ENCODE results near the gene GRM3. TPM values are rescaled to one million over a fixed set of nuclear protein-coding genes. Genes with fewer than 3 reads are reported as not detected.

GRM3 gene
- total and polyA plus RNA-seq, 4 donors, result 0.17 TPM; not detected in 3

DNA sequence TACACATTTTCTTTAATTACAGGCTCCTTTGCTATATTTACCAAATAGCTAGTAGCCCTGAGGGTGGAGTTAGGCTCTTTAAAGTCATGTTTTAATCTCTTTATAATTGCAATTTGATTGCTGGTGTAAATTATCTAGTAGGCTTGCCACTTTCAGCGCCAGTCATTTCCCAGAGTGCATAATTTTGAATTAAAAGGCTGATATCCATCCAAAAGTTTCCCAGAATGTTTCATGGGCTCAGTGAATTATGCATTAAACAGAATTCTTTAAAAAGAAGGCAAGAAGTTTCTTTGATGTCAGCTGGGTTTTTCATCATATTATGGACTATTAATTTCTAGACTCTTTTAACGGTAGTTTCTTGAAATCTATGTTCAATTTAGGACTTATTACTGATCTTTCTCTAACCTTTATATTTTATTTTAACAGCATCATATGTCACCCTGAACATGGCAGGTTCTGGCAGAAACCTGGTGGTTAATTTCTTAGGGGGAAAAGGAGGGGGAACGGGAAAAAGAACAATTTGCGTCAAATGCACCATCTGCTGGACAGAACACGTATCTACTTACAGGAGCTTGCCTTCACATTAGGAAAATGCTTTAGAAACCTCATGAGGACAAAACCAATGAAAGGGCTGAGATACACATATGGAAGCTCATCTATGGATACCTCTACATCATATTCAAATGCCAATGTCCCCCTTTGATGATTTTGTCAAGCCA is 171.1 kb downstream of the GRM3 start:
- no peak for ATAC-seq (ENCODE audit: insufficient read depth, low FRiP score)

DNA sequence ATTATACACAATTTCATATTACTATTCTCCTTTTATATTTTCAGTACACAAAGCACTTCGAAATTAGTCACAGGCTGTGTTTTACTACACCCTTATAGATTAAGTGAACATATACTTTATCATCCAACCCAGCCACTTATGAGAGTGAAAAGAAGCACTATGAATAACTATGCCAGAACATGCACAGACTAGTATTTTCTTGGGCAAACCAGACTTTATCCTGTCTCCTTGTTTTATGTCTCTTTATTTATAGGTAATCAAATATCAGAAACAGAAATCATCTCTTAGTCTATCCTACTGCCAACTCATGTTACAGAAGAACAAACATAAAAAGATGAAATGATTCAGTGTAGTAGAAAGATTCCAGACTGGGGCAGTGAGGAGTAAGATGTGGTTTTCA is 171.8 kb downstream of the GRM3 start:
- DNase-seq, result no peak
- Histone ChIP-seq H3K4me1 (ENCODE audit: control insufficient read depth in 5 of 5, insufficient read depth in 5 of 5, low read length in 5 of 5) (no peaks in the 10 kb centered on the region), H3K4me3 (no peak overlapping the region), H3K36me3 (ENCODE audit: control insufficient read depth in 4 of 4, insufficient read depth in 4 of 4, low read length in 4 of 4) (no peaks in the 10 kb centered on the region), H3K27ac (ENCODE audit: low read depth in 1 of 2, low read length in 1 of 2) (no peak overlapping the region), H3K9ac (ENCODE audit: insufficient read depth in 1 of 2, low read length in 2 of 2) (no peak overlapping the region), H3K27me3 (ENCODE audit: control insufficient read depth in 3 of 3, insufficient read depth in 3 of 3, low read length in 2 of 3) (no peaks in the 10 kb centered on the region), H3K9me3 (ENCODE audit: control insufficient read depth in 4 of 4, insufficient read depth in 3 of 4, low read length in 3 of 4) (peaks cover 0 to 3% (median 0%) of the 10 kb centered on the region in 4 donors)
- TF ChIP-seq, protein P1, sequence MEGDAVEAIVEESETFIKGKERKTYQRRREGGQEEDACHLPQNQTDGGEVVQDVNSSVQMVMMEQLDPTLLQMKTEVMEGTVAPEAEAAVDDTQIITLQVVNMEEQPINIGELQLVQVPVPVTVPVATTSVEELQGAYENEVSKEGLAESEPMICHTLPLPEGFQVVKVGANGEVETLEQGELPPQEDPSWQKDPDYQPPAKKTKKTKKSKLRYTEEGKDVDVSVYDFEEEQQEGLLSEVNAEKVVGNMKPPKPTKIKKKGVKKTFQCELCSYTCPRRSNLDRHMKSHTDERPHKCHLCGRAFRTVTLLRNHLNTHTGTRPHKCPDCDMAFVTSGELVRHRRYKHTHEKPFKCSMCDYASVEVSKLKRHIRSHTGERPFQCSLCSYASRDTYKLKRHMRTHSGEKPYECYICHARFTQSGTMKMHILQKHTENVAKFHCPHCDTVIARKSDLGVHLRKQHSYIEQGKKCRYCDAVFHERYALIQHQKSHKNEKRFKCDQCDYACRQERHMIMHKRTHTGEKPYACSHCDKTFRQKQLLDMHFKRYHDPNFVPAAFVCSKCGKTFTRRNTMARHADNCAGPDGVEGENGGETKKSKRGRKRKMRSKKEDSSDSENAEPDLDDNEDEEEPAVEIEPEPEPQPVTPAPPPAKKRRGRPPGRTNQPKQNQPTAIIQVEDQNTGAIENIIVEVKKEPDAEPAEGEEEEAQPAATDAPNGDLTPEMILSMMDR (IDR thresholded peaks at IDR 0.05; ENCODE audit: control extremely low read depth, extremely low read depth), result no peak
- no peak for ATAC-seq (ENCODE audit: insufficient read depth, low FRiP score)
- WGBS, 2 donors, result 83 to 92% methylated on average over 1 of the region's 1 CpG

More for the DNA sequence above, 171.1 kb downstream of the GRM3 start:
- Histone ChIP-seq H3K4me1 (ENCODE audit: control insufficient read depth in 5 of 5, insufficient read depth in 5 of 5, low read length in 5 of 5) (no peaks in the 10 kb centered on the region), H3K9me3 (ENCODE audit: control insufficient read depth in 4 of 4, insufficient read depth in 3 of 4, low read length in 3 of 4) (peaks cover 0 to 3% (median 0%) of the 10 kb centered on the region in 4 donors), H3K27me3 (ENCODE audit: control insufficient read depth in 3 of 3, insufficient read depth in 3 of 3, low read length in 2 of 3) (no peaks in the 10 kb centered on the region), H3K36me3 (ENCODE audit: control insufficient read depth in 4 of 4, insufficient read depth in 4 of 4, low read length in 4 of 4) (no peaks in the 10 kb centered on the region), H3K4me3 (no peak overlapping the region), H3K27ac (ENCODE audit: low read depth in 1 of 2, low read length in 1 of 2) (no peak overlapping the region), H3K9ac (ENCODE audit: insufficient read depth in 1 of 2, low read length in 2 of 2) (no peak overlapping the region)
- TF ChIP-seq, protein P1 (IDR thresholded peaks at IDR 0.05; ENCODE audit: control extremely low read depth, extremely low read depth), result no peak
- DNase-seq, result peak; percentile 14 to 38 (median 15)
- WGBS, 2 donors, result 42 to 44% methylated on average over 5 of the region's 5 CpGs

DNA sequence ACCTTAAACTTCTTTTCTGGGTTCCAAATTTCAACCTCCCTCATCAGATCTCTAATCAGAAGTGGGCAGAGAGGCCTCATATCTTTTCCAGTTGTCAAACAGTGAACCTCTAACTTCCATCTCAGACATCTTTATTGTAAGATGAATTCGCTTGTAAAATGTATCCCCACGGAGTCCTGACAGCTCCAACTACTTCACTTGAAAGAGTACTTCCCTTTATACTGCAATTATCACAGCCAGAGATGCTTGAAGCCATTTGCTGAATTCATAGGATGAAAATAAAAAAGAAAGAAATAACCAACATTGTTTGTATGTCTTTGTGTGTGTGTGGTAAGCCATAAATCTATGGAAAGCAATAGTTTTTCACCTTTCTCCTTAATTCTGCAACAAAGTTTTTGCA is 175.2 kb downstream of the GRM3 start:
- ATAC-seq (ENCODE audit: insufficient read depth, low FRiP score) (no peak), DNase-seq (no peak)
- no peak overlapping the region for H3K4me3 ChIP-seq
- no peaks in the 10 kb centered on the region for H3K36me3 ChIP-seq (ENCODE audit: control insufficient read depth in 4 of 4, insufficient read depth in 4 of 4, low read length in 4 of 4)
- TF ChIP-seq, protein P1 (IDR thresholded peaks at IDR 0.05; ENCODE audit: control extremely low read depth, extremely low read depth), result no peak
- no peak overlapping the region for H3K27ac ChIP-seq (ENCODE audit: low read depth in 1 of 2, low read length in 1 of 2)
- no peak overlapping the region for H3K9ac ChIP-seq (ENCODE audit: insufficient read depth in 1 of 2, low read length in 2 of 2)
- H3K9me3 ChIP-seq (ENCODE audit: control insufficient read depth in 4 of 4, insufficient read depth in 3 of 4, low read length in 3 of 4), result peaks cover 0 to 3% (median 1%) of the 10 kb centered on the region in 4 donors
- WGBS, 2 donors, result 81 to 85% methylated on average over 2 of the region's 2 CpGs
- H3K4me1 ChIP-seq (ENCODE audit: control insufficient read depth in 5 of 5, insufficient read depth in 5 of 5, low read length in 5 of 5), result no peaks in the 10 kb centered on the region
- no peaks in the 10 kb centered on the region for H3K27me3 ChIP-seq (ENCODE audit: control insufficient read depth in 3 of 3, insufficient read depth in 3 of 3, low read length in 2 of 3)
